ENCODE data around the gene NHLRC1.

DNA sequence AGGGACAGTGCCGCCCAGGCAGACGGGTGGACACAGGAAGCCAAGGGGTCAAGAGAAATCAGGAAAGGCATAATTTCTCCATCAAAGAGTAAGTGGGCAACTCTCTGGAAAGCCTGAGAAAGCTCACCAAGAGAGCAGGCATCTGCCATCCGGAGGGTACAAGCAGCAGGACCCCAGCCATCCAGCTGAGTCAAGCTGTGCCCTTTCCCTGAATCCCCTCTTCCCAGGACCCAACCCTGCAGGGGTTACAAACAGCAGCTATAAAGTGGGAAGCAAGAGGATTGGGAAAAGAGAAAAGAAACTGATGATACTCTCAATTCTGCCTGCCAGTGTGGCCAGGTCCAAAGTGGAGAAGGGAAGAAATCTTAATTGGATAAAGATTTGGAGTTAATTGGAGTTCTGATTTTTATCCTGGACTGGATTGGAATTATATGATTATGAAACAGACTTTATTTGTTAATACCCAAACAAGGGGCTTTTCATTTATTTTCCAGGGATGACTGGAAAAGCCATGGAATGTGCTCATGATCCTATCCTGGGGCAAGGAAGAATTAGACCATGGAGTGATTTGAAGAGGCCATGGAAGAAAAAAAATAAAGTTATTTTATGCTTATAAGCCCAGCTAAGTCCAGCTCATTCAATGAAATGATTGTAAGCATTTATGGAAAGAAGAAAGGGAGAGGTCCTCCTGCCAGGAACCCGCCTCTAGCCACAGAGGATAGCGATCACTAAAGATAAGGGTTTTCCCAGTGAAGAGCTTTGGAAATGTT lies 34.9 kb downstream of the NHLRC1 start:
- TF ChIP-seq, protein P1, sequence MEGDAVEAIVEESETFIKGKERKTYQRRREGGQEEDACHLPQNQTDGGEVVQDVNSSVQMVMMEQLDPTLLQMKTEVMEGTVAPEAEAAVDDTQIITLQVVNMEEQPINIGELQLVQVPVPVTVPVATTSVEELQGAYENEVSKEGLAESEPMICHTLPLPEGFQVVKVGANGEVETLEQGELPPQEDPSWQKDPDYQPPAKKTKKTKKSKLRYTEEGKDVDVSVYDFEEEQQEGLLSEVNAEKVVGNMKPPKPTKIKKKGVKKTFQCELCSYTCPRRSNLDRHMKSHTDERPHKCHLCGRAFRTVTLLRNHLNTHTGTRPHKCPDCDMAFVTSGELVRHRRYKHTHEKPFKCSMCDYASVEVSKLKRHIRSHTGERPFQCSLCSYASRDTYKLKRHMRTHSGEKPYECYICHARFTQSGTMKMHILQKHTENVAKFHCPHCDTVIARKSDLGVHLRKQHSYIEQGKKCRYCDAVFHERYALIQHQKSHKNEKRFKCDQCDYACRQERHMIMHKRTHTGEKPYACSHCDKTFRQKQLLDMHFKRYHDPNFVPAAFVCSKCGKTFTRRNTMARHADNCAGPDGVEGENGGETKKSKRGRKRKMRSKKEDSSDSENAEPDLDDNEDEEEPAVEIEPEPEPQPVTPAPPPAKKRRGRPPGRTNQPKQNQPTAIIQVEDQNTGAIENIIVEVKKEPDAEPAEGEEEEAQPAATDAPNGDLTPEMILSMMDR (IDR thresholded peaks at IDR 0.05), result no peak
- TF ChIP-seq RAD21 (IDR thresholded peaks at IDR 0.05; ENCODE audit: low read length) (no peak), EP300 (IDR thresholded peaks at IDR 0.05; ENCODE audit: borderline replicate concordance in 1 of 2, low read depth in 1 of 2, low read length in 1 of 2) (no peak), MEF2A (IDR thresholded peaks at IDR 0.05; ENCODE audit: borderline replicate concordance, low read depth) (no peak)

All from SK-N-SH (cell line).